Esophagus muscularis mucosa (tissue), 4 donors: ENCODE measurements around the gene NEO1. TPM values are rescaled to one million over a fixed set of nuclear protein-coding genes. Genes with fewer than 3 reads are reported as not detected.

ENCODE experiments used
- DNase-seq: peaks from one replicate; pipeline ENCODE4 v3.0.0-alpha.2; 2017; ENCODE audit errors: extremely low spot score
- H3K27ac ChIP-seq, 4 donors: fragments of 200-600 bp; sonication (generic); replicated peaks in 1 of 4; 1 replicate in 3 of 4; 2 replicates in 1 of 4; pipeline ENCODE4 v1.5.1; 2016 to 2019; ENCODE audit warnings: mild to moderate bottlenecking in 1 of 4
- H3K27me3 ChIP-seq, 4 donors: fragments of 200-600 bp; sonication (generic); one replicate each; pipeline versions ENCODE4 v1.5.1 to v1.6.0; 2016 to 2019
- H3K36me3 ChIP-seq, 4 donors: fragments of 200-600 bp; sonication (generic); one replicate each; pipeline ENCODE4 v1.5.1; 2016 to 2019
- H3K4me1 ChIP-seq, 4 donors: fragments of 200-600 bp; sonication (generic); one replicate each; pipeline ENCODE4 v1.5.1; 2016 to 2019
- H3K4me3 ChIP-seq, 4 donors: fragments of 200-600 bp; sonication (generic); 1 replicate in 2 of 4; 2 replicates in 2 of 4; pipeline ENCODE4 v1.5.1; 2016 to 2019; ENCODE audit warnings: mild to moderate bottlenecking in 4 of 4, moderate library complexity in 1 of 4
- H3K9me3 ChIP-seq, 4 donors: fragments of 200-600 bp; sonication (generic); 1 replicate in 3 of 4; 2 replicates in 1 of 4; pipeline ENCODE4 v1.5.1; 2016 to 2019
- CTCF ChIP-seq, 3 experiments: fragments of 200-600 bp in 2 of 3; fragments of 450-650 bp in 1 of 3; sonication (generic) in 2 of 3; IDR thresholded peaks; one replicate each; pipeline ENCODE4 v1.5.1; 2017 to 2019; ENCODE audit warnings: antibody characterized with exemption in 3 of 3, mild to moderate bottlenecking in 2 of 3, moderate library complexity in 1 of 3
- EP300 ChIP-seq: sonication (generic); formaldehyde crosslinking; IDR thresholded peaks from one replicate; pipeline ENCODE4 v1.6.1; 2017; ENCODE audit warnings: antibody characterized with exemption
- POLR2A ChIP-seq: fragments of 450-650 bp; IDR thresholded peaks from one replicate; pipeline ENCODE4 v1.6.1; 2017; ENCODE audit warnings: antibody characterized with exemption, moderate library complexity, mild to moderate bottlenecking, low read depth
- POLR2AphosphoS5 ChIP-seq, 2 donors: sonication (generic); formaldehyde crosslinking; IDR thresholded peaks; one replicate each; pipeline ENCODE4 v1.6.1; 2017; ENCODE audit warnings: antibody characterized with exemption in 2 of 2
- WGBS: methylation state at CpG from one replicate; pipeline ENCODE4 v1.1.5; 2018; 5-methylcytosine and 5-hydroxymethylcytosine counted together
- intact Hi-C: fragments of 100-400 bp; cut with DNase I; formaldehyde crosslinking; loops from one replicate; pipeline ENCODE4 v1.15.1; 2023
- total RNA-seq, 4 donors: library from RNA; depleted of rRNA; stranded (reverse); fragments of >200 nt; gene quantifications; one replicate each; pipeline versions ENCODE4 v1.1.0 to v1.2.1, GENCODE V29; 2016

NEO1 gene
- total RNA-seq, 4 donors from 2014 or later, result 38.2 to 61.2 (median 53.5) TPM

- intact Hi-C loops, result loop anchor here (5.0 kb wide), 1 partner anchor 57 kb away; no protein-coding TSS in a partner anchor
- Histone ChIP-seq H3K27ac (peak overlapping the region in 1 of 4 donors; percentile 13), H3K4me3 (no peak overlapping the region), H3K9me3 (no peaks in the 10 kb centered on the region), H3K4me1 (peaks cover 10 to 28% (median 22%) of the 10 kb centered on the region in 4 donors), H3K36me3 (no peaks in the 10 kb centered on the region), H3K27me3 (no peaks in the 10 kb centered on the region)
- TF ChIP-seq POLR2A, result no peak
- TF ChIP-seq CTCF (IDR thresholded peaks at IDR 0.05), result no peak
- TF ChIP-seq EP300, result no peak
- no peak for TF ChIP-seq POLR2AphosphoS5 (IDR thresholded peaks at IDR 0.05)
- 51% methylated on average over 4 of the region's 4 CpGs for WGBS
- no peak for DNase-seq
Observed at GRCh38 chr15:73049564-73050215, 2.6 kb upstream of the NEO1 start.

GRCh38 chr15:73050561-73051295 is 1.5 kb upstream of the NEO1 start:
- intact Hi-C loops, result loop anchor here (5.0 kb wide), 1 partner anchor 58 kb away; no protein-coding TSS in a partner anchor
- Histone ChIP-seq H3K9me3 (no peaks in the 10 kb centered on the region), H3K27ac (peak overlapping the region; percentile 89 to 97 (median 95)), H3K4me1 (peaks cover 10 to 37% (median 31%) of the 10 kb centered on the region in 4 donors), H3K27me3 (no peaks in the 10 kb centered on the region), H3K36me3 (no peaks in the 10 kb centered on the region), H3K4me3 (peak overlapping the region; percentile 74 to 95 (median 84))
- no peak for DNase-seq
- TF ChIP-seq POLR2A, result no peak
- TF ChIP-seq CTCF (IDR thresholded peaks at IDR 0.05), result no peak
- no peak for TF ChIP-seq POLR2AphosphoS5 (IDR thresholded peaks at IDR 0.05)
- no peak for TF ChIP-seq EP300
- WGBS, result 36% methylated on average over 10 of the region's 10 CpGs

- Histone ChIP-seq H3K27ac (peak overlapping the region; percentile 89 to 97 (median 95)), H3K36me3 (no peaks in the 10 kb centered on the region), H3K9me3 (no peaks in the 10 kb centered on the region), H3K4me1 (peaks cover 10 to 44% (median 33%) of the 10 kb centered on the region in 4 donors), H3K27me3 (no peaks in the 10 kb centered on the region), H3K4me3 (peak overlapping the region; percentile 74 to 95 (median 84))
- TF ChIP-seq POLR2A, result no peak
- no peak for TF ChIP-seq CTCF (IDR thresholded peaks at IDR 0.05)
- TF ChIP-seq EP300, result no peak
- no peak for TF ChIP-seq POLR2AphosphoS5 (IDR thresholded peaks at IDR 0.05)
- WGBS, result 2% methylated on average over 11 of the region's 42 CpGs
- intact Hi-C loops, result loop anchor here (5.0 kb wide), 1 partner anchor 59 kb away; no protein-coding TSS in a partner anchor
- DNase-seq, result no peak
Observed at GRCh38 chr15:73051391-73051806, 864 bp upstream of the NEO1 start.

DNA sequence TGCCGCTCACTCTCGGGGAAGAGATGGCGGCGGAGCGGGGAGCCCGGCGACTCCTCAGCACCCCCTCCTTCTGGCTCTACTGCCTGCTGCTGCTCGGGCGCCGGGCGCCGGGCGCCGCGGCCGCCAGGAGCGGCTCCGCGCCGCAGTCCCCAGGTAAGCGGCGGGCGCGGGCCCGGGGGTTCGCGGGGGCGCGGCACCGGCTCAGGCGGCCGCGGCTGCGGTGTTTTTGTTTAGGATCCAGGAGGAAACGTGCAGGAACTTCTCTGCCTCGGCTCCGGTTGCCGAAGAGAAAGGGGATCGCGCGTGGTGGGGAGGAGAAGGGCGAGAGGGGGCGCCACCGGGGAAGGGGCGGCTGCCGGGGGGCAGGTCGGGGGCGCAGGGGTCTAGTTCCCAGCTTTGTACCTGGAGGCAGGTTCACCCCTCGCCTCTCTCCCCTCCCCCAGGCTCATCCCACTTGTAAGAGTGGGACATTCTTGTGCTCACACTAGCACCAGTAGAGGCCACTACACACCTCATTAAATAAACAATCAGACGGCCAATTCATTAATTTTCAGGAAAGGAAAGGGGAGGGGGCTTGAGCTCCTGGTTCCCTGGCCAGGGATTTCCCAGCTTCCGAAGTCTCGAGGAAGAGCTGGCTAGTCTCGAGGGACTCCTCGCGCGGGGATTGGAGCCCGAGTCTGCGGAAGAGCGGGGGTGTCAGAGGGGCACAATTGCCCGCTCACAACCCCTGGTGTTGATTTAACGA is 562 bp downstream of the NEO1 start:
- Histone ChIP-seq H3K27me3 (no peaks in the 10 kb centered on the region), H3K4me3 (peak overlapping the region; percentile 74 to 95 (median 84)), H3K4me1 (peaks cover 10 to 49% (median 33%) of the 10 kb centered on the region in 4 donors), H3K27ac (peak overlapping the region; percentile 89 to 97 (median 94)), H3K9me3 (no peaks in the 10 kb centered on the region), H3K36me3 (no peaks in the 10 kb centered on the region)
- WGBS, result under 1% methylated on average over 18 of the region's 61 CpGs
- no peak for DNase-seq
- TF ChIP-seq POLR2A (no peak), EP300 (no peak), CTCF (IDR thresholded peaks at IDR 0.05) (peak; percentile 31 to 36 (median 31)), POLR2AphosphoS5 (IDR thresholded peaks at IDR 0.05) (peak in 1 of 2 donors; percentile 37)
- intact Hi-C loops, result loop anchor here (2.0 to 5.0 kb wide), 2 partner anchors 26 to 61 kb away; no protein-coding TSS in a partner anchor
